ENCODE measurements around the gene FHOD3.

DNA sequence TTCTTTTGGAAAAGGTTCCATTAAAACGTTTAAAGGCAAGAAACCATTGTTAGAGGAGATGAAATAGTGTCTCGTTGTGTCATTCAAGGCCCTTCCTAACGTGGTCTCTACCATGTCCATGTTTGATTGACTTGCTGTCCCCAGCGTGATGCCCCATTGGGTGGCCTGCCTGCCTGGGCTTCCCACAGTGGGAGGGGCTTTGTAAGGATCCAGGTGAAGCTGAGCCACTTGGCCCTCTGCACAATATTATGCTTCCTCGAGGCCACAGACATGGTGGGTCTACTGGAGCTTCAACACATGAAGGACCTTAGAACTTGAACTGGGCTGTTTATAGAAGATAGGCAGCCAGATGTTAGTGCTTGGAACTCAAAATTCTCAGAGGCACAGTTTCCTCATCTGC, 235.3 kb downstream of the FHOD3 start:
- TF ChIP-seq, protein P1, sequence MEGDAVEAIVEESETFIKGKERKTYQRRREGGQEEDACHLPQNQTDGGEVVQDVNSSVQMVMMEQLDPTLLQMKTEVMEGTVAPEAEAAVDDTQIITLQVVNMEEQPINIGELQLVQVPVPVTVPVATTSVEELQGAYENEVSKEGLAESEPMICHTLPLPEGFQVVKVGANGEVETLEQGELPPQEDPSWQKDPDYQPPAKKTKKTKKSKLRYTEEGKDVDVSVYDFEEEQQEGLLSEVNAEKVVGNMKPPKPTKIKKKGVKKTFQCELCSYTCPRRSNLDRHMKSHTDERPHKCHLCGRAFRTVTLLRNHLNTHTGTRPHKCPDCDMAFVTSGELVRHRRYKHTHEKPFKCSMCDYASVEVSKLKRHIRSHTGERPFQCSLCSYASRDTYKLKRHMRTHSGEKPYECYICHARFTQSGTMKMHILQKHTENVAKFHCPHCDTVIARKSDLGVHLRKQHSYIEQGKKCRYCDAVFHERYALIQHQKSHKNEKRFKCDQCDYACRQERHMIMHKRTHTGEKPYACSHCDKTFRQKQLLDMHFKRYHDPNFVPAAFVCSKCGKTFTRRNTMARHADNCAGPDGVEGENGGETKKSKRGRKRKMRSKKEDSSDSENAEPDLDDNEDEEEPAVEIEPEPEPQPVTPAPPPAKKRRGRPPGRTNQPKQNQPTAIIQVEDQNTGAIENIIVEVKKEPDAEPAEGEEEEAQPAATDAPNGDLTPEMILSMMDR (tag by site-specific recombination; IDR thresholded peaks at IDR 0.05), result no peak
- TF ChIP-seq KLF8 (tag by site-specific recombination; IDR thresholded peaks at IDR 0.05) (no peak), HOXD13 (CRISPR knock-in tag; IDR thresholded peaks at IDR 0.05; ENCODE audit: borderline replicate concordance) (no peak), ZNF837 (tag by site-specific recombination; IDR thresholded peaks at IDR 0.05) (no peak)
- TF ChIP-seq, protein P2, sequence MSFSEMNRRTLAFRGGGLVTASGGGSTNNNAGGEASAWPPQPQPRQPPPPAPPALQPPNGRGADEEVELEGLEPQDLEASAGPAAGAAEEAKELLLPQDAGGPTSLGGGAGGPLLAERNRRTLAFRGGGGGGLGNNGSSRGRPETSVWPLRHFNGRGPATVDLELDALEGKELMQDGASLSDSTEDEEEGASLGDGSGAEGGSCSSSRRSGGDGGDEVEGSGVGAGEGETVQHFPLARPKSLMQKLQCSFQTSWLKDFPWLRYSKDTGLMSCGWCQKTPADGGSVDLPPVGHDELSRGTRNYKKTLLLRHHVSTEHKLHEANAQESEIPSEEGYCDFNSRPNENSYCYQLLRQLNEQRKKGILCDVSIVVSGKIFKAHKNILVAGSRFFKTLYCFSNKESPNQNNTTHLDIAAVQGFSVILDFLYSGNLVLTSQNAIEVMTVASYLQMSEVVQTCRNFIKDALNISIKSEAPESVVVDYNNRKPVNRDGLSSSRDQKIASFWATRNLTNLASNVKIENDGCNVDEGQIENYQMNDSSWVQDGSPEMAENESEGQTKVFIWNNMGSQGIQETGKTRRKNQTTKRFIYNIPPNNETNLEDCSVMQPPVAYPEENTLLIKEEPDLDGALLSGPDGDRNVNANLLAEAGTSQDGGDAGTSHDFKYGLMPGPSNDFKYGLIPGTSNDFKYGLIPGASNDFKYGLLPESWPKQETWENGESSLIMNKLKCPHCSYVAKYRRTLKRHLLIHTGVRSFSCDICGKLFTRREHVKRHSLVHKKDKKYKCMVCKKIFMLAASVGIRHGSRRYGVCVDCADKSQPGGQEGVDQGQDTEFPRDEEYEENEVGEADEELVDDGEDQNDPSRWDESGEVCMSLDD (tag by site-specific recombination; IDR thresholded peaks at IDR 0.05), result no peak
- TF ChIP-seq, protein P3, sequence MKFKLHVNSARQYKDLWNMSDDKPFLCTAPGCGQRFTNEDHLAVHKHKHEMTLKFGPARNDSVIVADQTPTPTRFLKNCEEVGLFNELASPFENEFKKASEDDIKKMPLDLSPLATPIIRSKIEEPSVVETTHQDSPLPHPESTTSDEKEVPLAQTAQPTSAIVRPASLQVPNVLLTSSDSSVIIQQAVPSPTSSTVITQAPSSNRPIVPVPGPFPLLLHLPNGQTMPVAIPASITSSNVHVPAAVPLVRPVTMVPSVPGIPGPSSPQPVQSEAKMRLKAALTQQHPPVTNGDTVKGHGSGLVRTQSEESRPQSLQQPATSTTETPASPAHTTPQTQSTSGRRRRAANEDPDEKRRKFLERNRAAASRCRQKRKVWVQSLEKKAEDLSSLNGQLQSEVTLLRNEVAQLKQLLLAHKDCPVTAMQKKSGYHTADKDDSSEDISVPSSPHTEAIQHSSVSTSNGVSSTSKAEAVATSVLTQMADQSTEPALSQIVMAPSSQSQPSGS (tag by site-specific recombination; IDR thresholded peaks at IDR 0.05; ENCODE audit: low read depth), result no peak
- TF ChIP-seq, protein P4, sequence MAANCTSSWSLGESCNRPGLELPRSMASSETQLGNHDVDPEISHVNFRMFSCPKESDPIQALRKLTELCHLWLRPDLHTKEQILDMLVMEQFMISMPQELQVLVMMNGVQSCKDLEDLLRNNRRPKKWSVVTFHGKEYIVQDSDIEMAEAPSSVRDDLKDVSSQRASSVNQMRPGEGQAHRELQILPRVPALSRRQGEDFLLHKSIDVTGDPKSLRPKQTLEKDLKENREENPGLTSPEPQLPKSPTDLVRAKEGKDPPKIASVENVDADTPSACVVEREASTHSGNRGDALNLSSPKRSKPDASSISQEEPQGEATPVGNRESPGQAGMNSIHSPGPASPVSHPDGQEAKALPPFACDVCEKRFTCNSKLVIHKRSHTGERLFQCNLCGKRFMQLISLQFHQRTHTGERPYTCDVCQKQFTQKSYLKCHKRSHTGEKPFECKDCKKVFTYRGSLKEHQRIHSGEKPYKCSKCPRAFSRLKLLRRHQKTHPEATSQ (tag by site-specific recombination; IDR thresholded peaks at IDR 0.05), result no peak
